ENCODE data around the gene SHC3. TPM values are rescaled to one million over a fixed set of nuclear protein-coding genes. Genes with fewer than 3 reads are reported as not detected.

The SHC3 gene
- total RNA-seq, 6 donors from 2014 or later: 11.0 to 22.0 (median 14.0) TPM

GRCh38 chr9:89012294-89013042 is 166.2 kb downstream of the SHC3 start:
- no peak for ATAC-seq (ENCODE audit: low FRiP score in 2 of 2)

GRCh38 chr9:89011683-89012082 is 166.9 kb downstream of the SHC3 start:
- Histone ChIP-seq H3K9me3 (no peaks in the 10 kb centered on the region), H3K4me3 (no peak overlapping the region), H3K27me3 (no peaks in the 10 kb centered on the region), H3K27ac (no peak overlapping the region), H3K4me1 (no peaks in the 10 kb centered on the region), H3K36me3 (peaks cover 0 to 3% (median 0%) of the 10 kb centered on the region in 4 donors)
- 91 to 98% methylated on average over 2 of the region's 2 CpGs for WGBS, 2 donors
- TF ChIP-seq POLR2AphosphoS5 (IDR thresholded peaks at IDR 0.05) (no peak), CTCF (IDR thresholded peaks at IDR 0.05) (no peak), POLR2A (IDR thresholded peaks at IDR 0.05) (no peak), EP300 (IDR thresholded peaks at IDR 0.05) (no peak)
- DNase-seq (no peak), ATAC-seq (ENCODE audit: low FRiP score in 2 of 2) (no peak)

More at GRCh38 chr9:89012294-89013042, 166.2 kb downstream of the SHC3 start:
- 88 to 92% methylated on average over 13 of the region's 13 CpGs for WGBS, 2 donors
- no peaks in the 10 kb centered on the region for H3K9me3 ChIP-seq
- no peak overlapping the region for H3K27ac ChIP-seq
- no peak overlapping the region for H3K4me3 ChIP-seq
- peaks cover 0 to 3% (median 0%) of the 10 kb centered on the region in 4 donors for H3K36me3 ChIP-seq
- no peak for TF ChIP-seq EP300 (IDR thresholded peaks at IDR 0.05)
- no peak for TF ChIP-seq POLR2A (IDR thresholded peaks at IDR 0.05)
- no peak for TF ChIP-seq POLR2AphosphoS5 (IDR thresholded peaks at IDR 0.05)
- no peak for TF ChIP-seq CTCF (IDR thresholded peaks at IDR 0.05)
- no peaks in the 10 kb centered on the region for H3K4me1 ChIP-seq
- DNase-seq: no peak
- H3K27me3 ChIP-seq: no peaks in the 10 kb centered on the region

GRCh38 chr9:89010526-89011111 is 168.0 kb downstream of the SHC3 start:
- no peak for TF ChIP-seq POLR2AphosphoS5 (IDR thresholded peaks at IDR 0.05)
- no peak for TF ChIP-seq EP300 (IDR thresholded peaks at IDR 0.05)
- TF ChIP-seq CTCF (IDR thresholded peaks at IDR 0.05): no peak
- no peak for TF ChIP-seq POLR2A (IDR thresholded peaks at IDR 0.05)
- WGBS, 2 donors: 71 to 82% methylated on average over 5 to 6 of the region's 6 CpGs

GRCh38 chr9:89010056-89010455 is 168.6 kb downstream of the SHC3 start:
- WGBS, 2 donors: 78 to 84% methylated on average over 9 to 10 of the region's 10 CpGs

More at GRCh38 chr9:89010526-89011111, 168.0 kb downstream of the SHC3 start:
- H3K36me3 ChIP-seq: peaks cover 0 to 3% (median 0%) of the 10 kb centered on the region in 4 donors
- no peak for DNase-seq
- H3K4me1 ChIP-seq: no peaks in the 10 kb centered on the region
- H3K27me3 ChIP-seq: no peaks in the 10 kb centered on the region
- no peaks in the 10 kb centered on the region for H3K9me3 ChIP-seq
- no peak for ATAC-seq (ENCODE audit: low FRiP score in 2 of 2)
- no peak overlapping the region for H3K27ac ChIP-seq
- H3K4me3 ChIP-seq: no peak overlapping the region

More at GRCh38 chr9:89010056-89010455, 168.6 kb downstream of the SHC3 start:
- Histone ChIP-seq H3K36me3 (peaks cover 0 to 3% (median 0%) of the 10 kb centered on the region in 4 donors), H3K27ac (no peak overlapping the region), H3K4me1 (no peaks in the 10 kb centered on the region), H3K27me3 (no peaks in the 10 kb centered on the region), H3K9me3 (no peaks in the 10 kb centered on the region), H3K4me3 (no peak overlapping the region)
- DNase-seq (no peak), ATAC-seq (ENCODE audit: low FRiP score in 2 of 2) (no peak)
- TF ChIP-seq POLR2A (IDR thresholded peaks at IDR 0.05) (no peak), POLR2AphosphoS5 (IDR thresholded peaks at IDR 0.05) (no peak), EP300 (IDR thresholded peaks at IDR 0.05) (no peak), CTCF (IDR thresholded peaks at IDR 0.05) (no peak)

Data from upper lobe of left lung (tissue), 6 donors.